Breast epithelium (tissue), 4 donors: ENCODE measurements around the gene SLC44A4. TPM values are rescaled to one million over a fixed set of nuclear protein-coding genes. Genes with fewer than 3 reads are reported as not detected.
"Not testable (repeated sequence)": the region's sequence is repeated elsewhere in the genome, so short reads cannot be mapped to it uniquely, and the experiment has no call there.

ENCODE experiments used
- DNase-seq, 2 donors: peaks; one replicate each; pipeline ENCODE4 v3.0.0-alpha.2; 2019; ENCODE audit warnings: low spot score in 2 of 2
- H3K27ac ChIP-seq, 2 donors: fragments of 200-600 bp; sonication (generic) in 1 of 2; one replicate each; pipeline ENCODE4 v1.5.1; 2016 to 2019; ENCODE audit warnings: mild to moderate bottlenecking in 1 of 2
- H3K27me3 ChIP-seq, 2 donors: fragments of 200-600 bp; sonication (generic) in 1 of 2; one replicate each; pipeline versions ENCODE4 v1.5.1 to v1.6.0; 2017 to 2019; ENCODE audit warnings: control low read depth in 1 of 2, mild to moderate bottlenecking in 1 of 2
- H3K36me3 ChIP-seq: fragments of 200-600 bp; one replicate; pipeline ENCODE4 v1.5.1; 2019
- H3K4me1 ChIP-seq, 2 donors: fragments of 200-600 bp; sonication (generic); one replicate each; pipeline ENCODE4 v1.5.1; 2016 to 2019; ENCODE audit warnings: control low read depth in 1 of 2
- H3K4me3 ChIP-seq, 3 donors: fragments of 200-600 bp; sonication (generic); 1 replicate in 2 of 3; 2 replicates in 1 of 3; pipeline ENCODE4 v1.5.1; 2016 to 2019; ENCODE audit warnings: mild to moderate bottlenecking in 3 of 3, moderate library complexity in 2 of 3
- H3K9me3 ChIP-seq, 2 donors: fragments of 200-600 bp; sonication (generic) in 1 of 2; one replicate each; pipeline ENCODE4 v1.5.1; 2016 to 2019; ENCODE audit warnings: control low read depth in 1 of 2
- CTCF ChIP-seq, 3 donors: fragments of 450-650 bp; IDR thresholded peaks; one replicate each; pipeline ENCODE4 v1.5.1; 2016 to 2017; ENCODE audit warnings: antibody characterized with exemption in 3 of 3, mild to moderate bottlenecking in 3 of 3, moderate library complexity in 3 of 3
- POLR2A ChIP-seq: fragments of 450-650 bp; IDR thresholded peaks from one replicate; pipeline ENCODE4 v1.6.1; 2016; ENCODE audit warnings: antibody characterized with exemption, mild to moderate bottlenecking, moderate library complexity
- POLR2AphosphoS5 ChIP-seq, 3 donors: sonication (generic); formaldehyde crosslinking; IDR thresholded peaks; one replicate each; pipeline ENCODE4 v1.6.1; 2017; ENCODE audit warnings: antibody characterized with exemption in 3 of 3
- intact Hi-C: fragments of 100-400 bp; cut with DNase I; formaldehyde crosslinking; loops from one replicate; pipeline ENCODE4 v1.15.1; 2023; ENCODE audit warnings: low total_unique reads
- total RNA-seq, 3 donors: library from RNA; depleted of rRNA; stranded (reverse); fragments of >200 nt; gene quantifications; one replicate each; pipeline ENCODE4 v1.1.0, GENCODE V29; 2016

Gene SLC44A4
- total RNA-seq, 3 donors from 2014 or later: 0.32 to 35.4 (median 10.5) TPM

GRCh38 chr6:31911826-31912585 is 33.2 kb upstream of the SLC44A4 start:
- H3K27ac ChIP-seq: no peak overlapping the region
- H3K4me1 ChIP-seq: no peaks in the 10 kb centered on the region
- no peak for TF ChIP-seq POLR2AphosphoS5 (IDR thresholded peaks at IDR 0.05)
- H3K36me3 ChIP-seq: no peaks in the 10 kb centered on the region
- H3K27me3 ChIP-seq: no peaks in the 10 kb centered on the region
- DNase-seq: no peak
- no peak overlapping the region for H3K4me3 ChIP-seq
- intact Hi-C loops: no loop called here
- H3K9me3 ChIP-seq: no peaks in the 10 kb centered on the region

- H3K9me3 ChIP-seq, H3K27me3 ChIP-seq, intact Hi-C loops, H3K4me1 ChIP-seq, H3K27ac ChIP-seq, H3K36me3 ChIP-seq, DNase-seq, H3K4me3 ChIP-seq: not testable (repeated sequence)
These were observed 30.5 kb upstream of the SLC44A4 start for GRCh38 chr6:31909298-31909697.

DNA sequence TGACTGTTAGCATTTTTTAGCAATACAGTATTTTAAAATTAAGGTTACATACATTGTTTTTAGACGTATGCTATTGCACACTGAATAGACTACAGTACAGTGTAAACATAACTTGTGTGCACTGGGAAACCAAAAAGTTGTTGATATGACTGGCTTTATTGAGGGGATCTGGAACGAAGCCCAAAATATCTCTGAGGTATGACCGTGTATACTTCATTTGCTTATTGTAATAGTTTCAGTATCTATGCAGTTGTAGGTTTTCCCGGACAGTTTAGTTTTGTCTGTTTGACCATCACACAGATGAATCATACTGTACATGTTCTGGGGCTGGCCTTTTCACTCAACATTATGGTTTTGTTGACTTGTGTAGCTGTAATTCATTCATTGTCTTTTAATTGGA is 30.0 kb upstream of the SLC44A4 start:
- H3K9me3 ChIP-seq: no peaks in the 10 kb centered on the region
- intact Hi-C loops: no loop called here
- no peak for DNase-seq
- no peak for TF ChIP-seq POLR2AphosphoS5 (IDR thresholded peaks at IDR 0.05)
- TF ChIP-seq CTCF (IDR thresholded peaks at IDR 0.05): no peak
- no peak for TF ChIP-seq POLR2A
- no peaks in the 10 kb centered on the region for H3K4me1 ChIP-seq
- no peaks in the 10 kb centered on the region for H3K27me3 ChIP-seq
- H3K27ac ChIP-seq: no peak overlapping the region
- no peaks in the 10 kb centered on the region for H3K36me3 ChIP-seq
- no peak overlapping the region for H3K4me3 ChIP-seq

GRCh38 chr6:31908255-31908654 is 29.5 kb upstream of the SLC44A4 start:
- H3K9me3 ChIP-seq, H3K27ac ChIP-seq, H3K27me3 ChIP-seq, DNase-seq, H3K36me3 ChIP-seq, H3K4me3 ChIP-seq, H3K4me1 ChIP-seq, intact Hi-C loops: not testable (repeated sequence)

DNA sequence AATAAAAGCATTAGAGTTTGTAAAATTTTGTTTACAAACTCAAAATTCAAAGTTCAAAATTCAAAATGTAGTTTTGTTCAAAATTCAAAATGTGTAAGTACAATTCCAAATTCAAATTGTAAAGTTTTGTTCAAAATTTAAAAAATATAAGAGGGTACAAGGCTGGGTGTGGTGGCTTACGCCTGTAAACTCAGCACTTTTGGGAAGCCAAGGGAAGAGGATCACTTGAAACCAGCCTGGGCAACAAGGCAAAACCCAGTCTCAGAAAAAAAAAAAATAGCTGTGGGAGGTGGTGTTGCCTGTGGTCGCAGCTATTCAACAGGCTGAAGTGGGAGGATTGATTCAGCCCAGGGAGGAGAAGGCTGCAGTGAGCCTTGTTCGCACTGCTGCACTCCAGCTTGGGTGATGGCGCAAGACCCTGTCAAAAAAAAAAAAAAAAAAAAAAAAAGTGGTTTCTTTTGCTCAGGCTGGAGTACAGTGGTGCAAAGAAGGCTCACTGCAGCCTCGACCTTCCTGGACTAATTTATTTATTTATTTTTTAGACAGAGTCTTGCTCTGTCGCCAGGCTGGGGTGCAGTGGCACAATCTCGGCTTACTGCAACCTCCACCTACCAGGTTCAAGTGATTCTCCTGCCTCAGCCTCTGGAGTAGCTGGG is 28.5 kb upstream of the SLC44A4 start:
- H3K27ac ChIP-seq: no peak overlapping the region
- TF ChIP-seq POLR2A (no peak), POLR2AphosphoS5 (IDR thresholded peaks at IDR 0.05) (no peak), CTCF (IDR thresholded peaks at IDR 0.05) (no peak)
- intact Hi-C loops: no loop called here

GRCh38 chr6:31906727-31907126 is 27.9 kb upstream of the SLC44A4 start:
- H3K4me3 ChIP-seq, H3K36me3 ChIP-seq, H3K27me3 ChIP-seq, H3K27ac ChIP-seq, intact Hi-C loops, DNase-seq, H3K4me1 ChIP-seq, H3K9me3 ChIP-seq: not testable (repeated sequence)

More for the DNA sequence above, 28.5 kb upstream of the SLC44A4 start:
- Histone ChIP-seq H3K9me3 (no peaks in the 10 kb centered on the region), H3K27me3 (no peaks in the 10 kb centered on the region), H3K36me3 (no peaks in the 10 kb centered on the region), H3K4me1 (no peaks in the 10 kb centered on the region), H3K4me3 (no peak overlapping the region)
- no peak for DNase-seq

- no peaks in the 10 kb centered on the region for H3K27me3 ChIP-seq
- H3K27ac ChIP-seq: no peak overlapping the region
- no peaks in the 10 kb centered on the region for H3K4me1 ChIP-seq
- H3K36me3 ChIP-seq: no peaks in the 10 kb centered on the region
- no peak for DNase-seq
- H3K4me3 ChIP-seq: no peak overlapping the region
- no peaks in the 10 kb centered on the region for H3K9me3 ChIP-seq
- TF ChIP-seq CTCF (IDR thresholded peaks at IDR 0.05): no peak
- TF ChIP-seq POLR2AphosphoS5 (IDR thresholded peaks at IDR 0.05): no peak
- no peak for TF ChIP-seq POLR2A
- intact Hi-C loops: no loop called here
These were observed 27.3 kb upstream of the SLC44A4 start for GRCh38 chr6:31906122-31906521.
